Measurements from ENCODE around the gene CD79B. TPM values are rescaled to one million over a fixed set of nuclear protein-coding genes. Genes with fewer than 3 reads are reported as not detected.

Gene CD79B
- total and polyA plus RNA-seq, 2 of the 13 experiments (the other 11 are each of a cell fraction or from before 2014, with no cell fraction given): not detected

DNA sequence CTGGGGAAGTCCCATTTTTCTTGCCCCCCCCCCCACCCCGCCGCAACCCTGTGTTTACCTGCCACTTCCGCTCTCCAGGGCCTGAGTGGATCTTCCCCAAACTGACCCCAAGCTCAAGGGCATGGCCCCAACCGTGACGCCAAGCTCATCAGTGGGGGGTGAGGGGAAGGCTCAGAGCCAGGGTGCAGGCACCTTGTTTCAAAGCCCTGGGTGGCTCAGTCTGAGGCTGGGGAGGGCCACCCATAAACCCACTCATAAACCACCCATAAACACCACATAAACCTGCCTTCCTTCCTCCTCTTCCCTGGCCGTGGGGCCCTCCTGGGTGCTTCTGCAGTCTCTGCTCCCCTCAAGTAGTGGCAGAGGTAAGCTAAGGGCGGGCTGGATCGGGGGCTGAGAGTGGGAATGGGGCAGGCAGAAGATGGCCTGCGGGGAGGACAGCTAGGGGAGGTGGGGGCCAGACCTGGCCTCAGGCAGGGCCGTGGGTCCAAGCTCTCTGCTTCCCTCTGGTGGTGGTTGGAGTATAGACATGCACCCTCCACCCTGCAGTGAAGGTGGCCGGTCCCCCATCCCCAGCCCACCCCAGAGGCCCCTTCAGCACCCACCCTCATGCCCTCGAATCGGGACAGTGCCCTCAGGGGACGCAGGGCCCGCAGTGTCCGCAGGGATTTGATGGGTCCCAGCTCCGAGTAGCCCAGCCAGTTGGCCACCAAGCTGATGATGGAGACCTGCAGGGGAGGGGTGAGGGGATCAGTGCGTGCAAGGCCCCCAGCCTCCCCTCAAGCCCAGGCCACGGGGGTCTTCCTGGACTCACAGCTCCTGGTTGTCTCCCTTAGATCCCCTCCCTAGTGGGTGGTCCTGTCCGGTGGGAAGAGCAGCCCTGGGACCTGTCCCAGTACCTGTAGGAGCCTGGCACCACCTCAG lies 14.6 kb upstream of the CD79B start (continued):
- TF ChIP-seq, protein P1, sequence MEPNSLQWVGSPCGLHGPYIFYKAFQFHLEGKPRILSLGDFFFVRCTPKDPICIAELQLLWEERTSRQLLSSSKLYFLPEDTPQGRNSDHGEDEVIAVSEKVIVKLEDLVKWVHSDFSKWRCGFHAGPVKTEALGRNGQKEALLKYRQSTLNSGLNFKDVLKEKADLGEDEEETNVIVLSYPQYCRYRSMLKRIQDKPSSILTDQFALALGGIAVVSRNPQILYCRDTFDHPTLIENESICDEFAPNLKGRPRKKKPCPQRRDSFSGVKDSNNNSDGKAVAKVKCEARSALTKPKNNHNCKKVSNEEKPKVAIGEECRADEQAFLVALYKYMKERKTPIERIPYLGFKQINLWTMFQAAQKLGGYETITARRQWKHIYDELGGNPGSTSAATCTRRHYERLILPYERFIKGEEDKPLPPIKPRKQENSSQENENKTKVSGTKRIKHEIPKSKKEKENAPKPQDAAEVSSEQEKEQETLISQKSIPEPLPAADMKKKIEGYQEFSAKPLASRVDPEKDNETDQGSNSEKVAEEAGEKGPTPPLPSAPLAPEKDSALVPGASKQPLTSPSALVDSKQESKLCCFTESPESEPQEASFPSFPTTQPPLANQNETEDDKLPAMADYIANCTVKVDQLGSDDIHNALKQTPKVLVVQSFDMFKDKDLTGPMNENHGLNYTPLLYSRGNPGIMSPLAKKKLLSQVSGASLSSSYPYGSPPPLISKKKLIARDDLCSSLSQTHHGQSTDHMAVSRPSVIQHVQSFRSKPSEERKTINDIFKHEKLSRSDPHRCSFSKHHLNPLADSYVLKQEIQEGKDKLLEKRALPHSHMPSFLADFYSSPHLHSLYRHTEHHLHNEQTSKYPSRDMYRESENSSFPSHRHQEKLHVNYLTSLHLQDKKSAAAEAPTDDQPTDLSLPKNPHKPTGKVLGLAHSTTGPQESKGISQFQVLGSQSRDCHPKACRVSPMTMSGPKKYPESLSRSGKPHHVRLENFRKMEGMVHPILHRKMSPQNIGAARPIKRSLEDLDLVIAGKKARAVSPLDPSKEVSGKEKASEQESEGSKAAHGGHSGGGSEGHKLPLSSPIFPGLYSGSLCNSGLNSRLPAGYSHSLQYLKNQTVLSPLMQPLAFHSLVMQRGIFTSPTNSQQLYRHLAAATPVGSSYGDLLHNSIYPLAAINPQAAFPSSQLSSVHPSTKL (CRISPR knock-in tag; IDR thresholded peaks at IDR 0.05): 0 out of 2 replicates have a peak, but pooled peaks have one; percentile 22
- TF ChIP-seq ZMYM4 (CRISPR knock-in tag; IDR thresholded peaks at IDR 0.05) (no peak), KDM1A (CRISPR knock-in tag; IDR thresholded peaks at IDR 0.05) (no peak), ZNF607 (CRISPR knock-in tag; IDR thresholded peaks at IDR 0.05; ENCODE audit: borderline replicate concordance) (0 out of 2 replicates have a peak, but pooled peaks have one; percentile 5), HHEX (CRISPR knock-in tag; IDR thresholded peaks at IDR 0.05) (no peak), ETV5 (CRISPR knock-in tag; IDR thresholded peaks at IDR 0.05; ENCODE audit: borderline replicate concordance) (no peak), ZSCAN31 (CRISPR knock-in tag; IDR thresholded peaks at IDR 0.05; ENCODE audit: low read depth) (no peak)
- TF ChIP-seq, protein P2, sequence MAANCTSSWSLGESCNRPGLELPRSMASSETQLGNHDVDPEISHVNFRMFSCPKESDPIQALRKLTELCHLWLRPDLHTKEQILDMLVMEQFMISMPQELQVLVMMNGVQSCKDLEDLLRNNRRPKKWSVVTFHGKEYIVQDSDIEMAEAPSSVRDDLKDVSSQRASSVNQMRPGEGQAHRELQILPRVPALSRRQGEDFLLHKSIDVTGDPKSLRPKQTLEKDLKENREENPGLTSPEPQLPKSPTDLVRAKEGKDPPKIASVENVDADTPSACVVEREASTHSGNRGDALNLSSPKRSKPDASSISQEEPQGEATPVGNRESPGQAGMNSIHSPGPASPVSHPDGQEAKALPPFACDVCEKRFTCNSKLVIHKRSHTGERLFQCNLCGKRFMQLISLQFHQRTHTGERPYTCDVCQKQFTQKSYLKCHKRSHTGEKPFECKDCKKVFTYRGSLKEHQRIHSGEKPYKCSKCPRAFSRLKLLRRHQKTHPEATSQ (CRISPR knock-in tag; IDR thresholded peaks at IDR 0.05; ENCODE audit: borderline replicate concordance): no peak
- TF ChIP-seq, protein P3, sequence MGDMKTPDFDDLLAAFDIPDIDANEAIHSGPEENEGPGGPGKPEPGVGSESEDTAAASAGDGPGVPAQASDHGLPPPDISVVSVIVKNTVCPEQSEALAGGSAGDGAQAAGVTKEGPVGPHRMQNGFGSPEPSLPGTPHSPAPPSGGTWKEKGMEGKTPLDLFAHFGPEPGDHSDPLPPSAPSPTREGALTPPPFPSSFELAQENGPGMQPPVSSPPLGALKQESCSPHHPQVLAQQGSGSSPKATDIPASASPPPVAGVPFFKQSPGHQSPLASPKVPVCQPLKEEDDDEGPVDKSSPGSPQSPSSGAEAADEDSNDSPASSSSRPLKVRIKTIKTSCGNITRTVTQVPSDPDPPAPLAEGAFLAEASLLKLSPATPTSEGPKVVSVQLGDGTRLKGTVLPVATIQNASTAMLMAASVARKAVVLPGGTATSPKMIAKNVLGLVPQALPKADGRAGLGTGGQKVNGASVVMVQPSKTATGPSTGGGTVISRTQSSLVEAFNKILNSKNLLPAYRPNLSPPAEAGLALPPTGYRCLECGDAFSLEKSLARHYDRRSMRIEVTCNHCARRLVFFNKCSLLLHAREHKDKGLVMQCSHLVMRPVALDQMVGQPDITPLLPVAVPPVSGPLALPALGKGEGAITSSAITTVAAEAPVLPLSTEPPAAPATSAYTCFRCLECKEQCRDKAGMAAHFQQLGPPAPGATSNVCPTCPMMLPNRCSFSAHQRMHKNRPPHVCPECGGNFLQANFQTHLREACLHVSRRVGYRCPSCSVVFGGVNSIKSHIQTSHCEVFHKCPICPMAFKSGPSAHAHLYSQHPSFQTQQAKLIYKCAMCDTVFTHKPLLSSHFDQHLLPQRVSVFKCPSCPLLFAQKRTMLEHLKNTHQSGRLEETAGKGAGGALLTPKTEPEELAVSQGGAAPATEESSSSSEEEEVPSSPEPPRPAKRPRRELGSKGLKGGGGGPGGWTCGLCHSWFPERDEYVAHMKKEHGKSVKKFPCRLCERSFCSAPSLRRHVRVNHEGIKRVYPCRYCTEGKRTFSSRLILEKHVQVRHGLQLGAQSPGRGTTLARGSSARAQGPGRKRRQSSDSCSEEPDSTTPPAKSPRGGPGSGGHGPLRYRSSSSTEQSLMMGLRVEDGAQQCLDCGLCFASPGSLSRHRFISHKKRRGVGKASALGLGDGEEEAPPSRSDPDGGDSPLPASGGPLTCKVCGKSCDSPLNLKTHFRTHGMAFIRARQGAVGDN (CRISPR knock-in tag; IDR thresholded peaks at IDR 0.05): peak; percentile 59
- TF ChIP-seq, protein P4, sequence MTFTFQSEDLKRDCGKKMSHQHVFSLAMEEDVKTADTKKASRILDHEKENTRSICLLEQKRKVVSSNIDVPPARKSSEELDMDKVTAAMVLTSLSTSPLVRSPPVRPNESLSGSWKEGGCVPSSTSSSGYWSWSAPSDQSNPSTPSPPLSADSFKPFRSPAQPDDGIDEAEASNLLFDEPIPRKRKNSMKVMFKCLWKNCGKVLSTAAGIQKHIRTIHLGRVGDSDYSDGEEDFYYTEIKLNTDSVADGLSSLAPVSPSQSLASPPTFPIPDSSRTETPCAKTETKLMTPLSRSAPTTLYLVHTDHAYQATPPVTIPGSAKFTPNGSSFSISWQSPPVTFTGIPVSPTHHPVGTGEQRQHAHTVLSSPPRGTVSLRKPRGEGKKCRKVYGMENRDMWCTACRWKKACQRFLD (CRISPR knock-in tag; IDR thresholded peaks at IDR 0.05; ENCODE audit: borderline replicate concordance): peak; percentile 44; the same call in 1 of the 2 replicates
- TF ChIP-seq, protein P5, sequence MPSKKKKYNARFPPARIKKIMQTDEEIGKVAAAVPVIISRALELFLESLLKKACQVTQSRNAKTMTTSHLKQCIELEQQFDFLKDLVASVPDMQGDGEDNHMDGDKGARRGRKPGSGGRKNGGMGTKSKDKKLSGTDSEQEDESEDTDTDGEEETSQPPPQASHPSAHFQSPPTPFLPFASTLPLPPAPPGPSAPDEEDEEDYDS (CRISPR knock-in tag; IDR thresholded peaks at IDR 0.05): no peak
- TF ChIP-seq, protein P6, sequence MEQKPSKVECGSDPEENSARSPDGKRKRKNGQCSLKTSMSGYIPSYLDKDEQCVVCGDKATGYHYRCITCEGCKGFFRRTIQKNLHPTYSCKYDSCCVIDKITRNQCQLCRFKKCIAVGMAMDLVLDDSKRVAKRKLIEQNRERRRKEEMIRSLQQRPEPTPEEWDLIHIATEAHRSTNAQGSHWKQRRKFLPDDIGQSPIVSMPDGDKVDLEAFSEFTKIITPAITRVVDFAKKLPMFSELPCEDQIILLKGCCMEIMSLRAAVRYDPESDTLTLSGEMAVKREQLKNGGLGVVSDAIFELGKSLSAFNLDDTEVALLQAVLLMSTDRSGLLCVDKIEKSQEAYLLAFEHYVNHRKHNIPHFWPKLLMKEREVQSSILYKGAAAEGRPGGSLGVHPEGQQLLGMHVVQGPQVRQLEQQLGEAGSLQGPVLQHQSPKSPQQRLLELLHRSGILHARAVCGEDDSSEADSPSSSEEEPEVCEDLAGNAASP (CRISPR knock-in tag; IDR thresholded peaks at IDR 0.05; ENCODE audit: borderline replicate concordance): no peak
